HG03280 (cell line): ENCODE results near the gene MAGEH1.
A peak's percentile ranks its signal among the peaks of the same experiment; 100 is the strongest.

Source experiments
- ATAC-seq: cut with Tn5 transposase; IDR thresholded peaks from one replicate; pipeline ENCODE4 v1.9.1; 2021; ENCODE audit warnings: mild to moderate bottlenecking, moderate library complexity; ENCODE audit not compliant: unreplicated experiment

The MAGEH1 gene

DNA sequence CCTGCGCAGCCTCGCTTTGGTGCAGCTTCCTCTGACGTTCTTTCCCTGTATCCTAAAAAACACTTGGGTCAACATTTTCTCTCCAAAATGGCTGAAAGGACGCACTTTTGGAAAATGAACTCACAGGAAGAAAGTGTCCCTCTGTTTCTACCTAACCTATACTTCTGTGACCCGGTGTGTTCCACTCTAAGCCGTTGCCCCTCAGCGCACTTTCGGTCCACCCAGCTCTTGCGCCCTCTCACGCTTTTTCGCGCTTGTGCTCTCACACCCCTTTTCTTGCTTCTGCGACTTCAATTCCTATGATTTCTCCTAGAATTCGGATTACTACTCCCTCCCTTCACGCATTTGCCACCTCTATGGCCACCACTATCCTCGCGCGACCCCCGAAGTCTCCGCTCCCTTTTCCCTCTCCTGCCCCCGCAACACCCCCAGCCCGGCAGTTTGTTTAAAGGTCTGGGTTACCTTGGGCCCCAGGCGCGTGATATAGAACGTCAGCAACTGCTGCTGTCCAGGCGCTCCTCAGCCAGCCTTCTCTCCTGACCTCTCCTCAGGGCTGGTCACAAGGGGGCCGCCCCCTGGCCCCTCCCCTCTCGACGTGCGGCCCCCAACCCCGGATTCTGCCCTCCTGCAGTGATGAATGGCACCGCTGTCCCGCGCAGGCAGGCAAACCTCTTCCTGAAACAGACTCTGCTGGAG, 37.5 kb downstream of the MAGEH1 start, which contains the start of gene USP51:
Gene USP51, minus strand, starts transcription at position 535 of the 696 bp plus-strand sequence. CDS start 909 bp downstream, outside the sequence.
- peak; percentile 50 for ATAC-seq

DNA sequence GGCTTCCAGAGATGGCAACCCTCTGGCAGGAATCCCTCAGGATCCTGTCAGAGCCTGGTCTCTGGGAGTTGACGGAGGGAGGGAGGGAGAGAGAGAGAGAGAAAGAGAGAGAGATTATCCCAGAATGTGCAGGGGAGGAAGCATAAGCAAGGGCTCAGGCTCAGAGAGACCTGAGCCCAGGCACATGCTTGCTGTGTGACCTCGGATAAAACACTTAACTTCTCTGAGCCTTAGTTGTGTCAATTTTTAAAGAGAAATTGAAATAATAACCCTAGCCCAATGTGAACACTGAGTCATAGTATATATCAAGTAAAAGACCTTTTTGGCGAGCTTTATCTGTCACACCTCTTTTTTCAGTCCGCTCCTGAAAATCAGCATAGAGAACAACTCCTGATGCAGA, 38.2 kb downstream of the MAGEH1 start:
- no peak for ATAC-seq

DNA sequence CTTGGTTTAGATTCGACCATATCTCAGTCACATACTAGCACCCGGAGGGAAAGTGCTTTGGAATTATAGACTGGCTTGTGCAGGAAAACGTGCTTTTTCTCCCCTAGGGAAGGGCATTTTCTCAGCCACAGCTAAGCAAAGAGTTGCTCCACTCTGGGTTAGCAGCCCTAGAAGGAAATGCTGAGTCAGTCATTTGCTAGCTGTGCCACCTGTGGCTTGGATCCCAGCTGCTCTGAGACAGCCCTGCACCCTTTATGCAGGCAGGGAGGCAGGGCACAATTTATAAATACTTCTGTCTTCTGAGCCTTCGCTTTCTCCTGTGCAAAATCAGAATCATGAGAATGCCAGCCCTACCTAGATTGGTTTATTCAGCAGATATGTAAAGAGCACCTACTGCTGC, 39.0 kb downstream of the MAGEH1 start:
- no peak for ATAC-seq
